ENCODE measurements around the gene CLEC19A. TPM values are rescaled to one million over a fixed set of nuclear protein-coding genes. Genes with fewer than 3 reads are reported as not detected.

Gene CLEC19A
- total RNA-seq (2021) (0.09 to 0.48 TPM (median 0.41 TPM) in 3 replicates), Bru-seq, nascent RNA (percentile 15 among the genes with signal in this experiment)
- long read RNA-seq, experiment 1, result 0 reads
- long read RNA-seq, experiment 2, result 0 reads
- long read RNA-seq, experiment 3, result 0 reads

DNA sequence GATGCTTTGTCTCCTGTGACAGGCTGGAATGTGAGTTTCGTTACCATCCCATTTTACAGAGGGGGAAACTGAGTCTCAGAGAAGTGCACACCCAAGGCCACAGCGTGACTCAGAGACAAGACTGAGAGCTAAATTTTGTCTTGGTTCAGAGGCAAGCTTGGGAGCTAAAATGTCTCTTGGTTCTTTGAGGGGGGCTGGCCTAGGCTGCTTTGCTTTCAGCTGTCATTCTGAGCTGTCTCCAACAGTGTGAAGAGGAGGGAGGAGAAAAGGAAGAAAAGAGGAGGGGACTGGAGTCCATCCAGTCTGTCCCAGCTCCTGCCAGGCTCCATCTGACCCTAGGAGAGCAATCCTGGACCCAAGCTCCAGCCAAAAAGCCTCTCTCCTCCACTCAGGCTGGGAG lies at the start of gene CLEC19A:
Gene CLEC19A (plus strand): TSS at position 301 of the 400 bp plus-strand sequence. CDS start 121 bp downstream, outside the sequence.
- peaks cover 17% of the 10 kb centered on the region for H3K9me3 Mint-ChIP-seq
- H3K4me3 Mint-ChIP-seq, result no peak within 1 kb of the TSS
- POLR2A ChIA-PET, result no interaction called here
- H3K36me3 Mint-ChIP-seq, result no peaks in the 10 kb centered on the region
- DNase-seq (ENCODE audit: low spot score) (no peak), ATAC-seq (no peak)
- H3K4me1 Mint-ChIP-seq, result peaks cover 48% of the 10 kb centered on the region
- H3K27ac Mint-ChIP-seq, result no peak within 1 kb of the TSS
- TF ChIP-seq ZNF671 (CRISPR knock-in tag; IDR thresholded peaks at IDR 0.05) (no peak), CBFB (CRISPR knock-in tag; IDR thresholded peaks at IDR 0.05; ENCODE audit: low read depth) (no peak), IRF2 (CRISPR knock-in tag; IDR thresholded peaks at IDR 0.05; ENCODE audit: borderline replicate concordance, low read depth) (no peak), KAT7 (CRISPR knock-in tag; IDR thresholded peaks at IDR 0.05; ENCODE audit: borderline replicate concordance) (no peak), EMX1 (CRISPR knock-in tag; IDR thresholded peaks at IDR 0.05) (no peak), ZNF232 (CRISPR knock-in tag; IDR thresholded peaks at IDR 0.05) (no peak), PRRX2 (CRISPR knock-in tag; IDR thresholded peaks at IDR 0.05) (no peak), ATF1 (CRISPR knock-in tag; IDR thresholded peaks at IDR 0.05) (no peak), SMAD3 (CRISPR knock-in tag; IDR thresholded peaks at IDR 0.05; ENCODE audit: borderline replicate concordance) (no peak), CREB1 (CRISPR knock-in tag; IDR thresholded peaks at IDR 0.05) (no peak), ZNF138 (CRISPR knock-in tag; conservative IDR thresholded peaks at IDR 0.05) (no peak), ZNF317 (CRISPR knock-in tag; IDR thresholded peaks at IDR 0.05; ENCODE audit: borderline replicate concordance, low read depth) (no peak)
- TF ChIP-seq, protein P1, sequence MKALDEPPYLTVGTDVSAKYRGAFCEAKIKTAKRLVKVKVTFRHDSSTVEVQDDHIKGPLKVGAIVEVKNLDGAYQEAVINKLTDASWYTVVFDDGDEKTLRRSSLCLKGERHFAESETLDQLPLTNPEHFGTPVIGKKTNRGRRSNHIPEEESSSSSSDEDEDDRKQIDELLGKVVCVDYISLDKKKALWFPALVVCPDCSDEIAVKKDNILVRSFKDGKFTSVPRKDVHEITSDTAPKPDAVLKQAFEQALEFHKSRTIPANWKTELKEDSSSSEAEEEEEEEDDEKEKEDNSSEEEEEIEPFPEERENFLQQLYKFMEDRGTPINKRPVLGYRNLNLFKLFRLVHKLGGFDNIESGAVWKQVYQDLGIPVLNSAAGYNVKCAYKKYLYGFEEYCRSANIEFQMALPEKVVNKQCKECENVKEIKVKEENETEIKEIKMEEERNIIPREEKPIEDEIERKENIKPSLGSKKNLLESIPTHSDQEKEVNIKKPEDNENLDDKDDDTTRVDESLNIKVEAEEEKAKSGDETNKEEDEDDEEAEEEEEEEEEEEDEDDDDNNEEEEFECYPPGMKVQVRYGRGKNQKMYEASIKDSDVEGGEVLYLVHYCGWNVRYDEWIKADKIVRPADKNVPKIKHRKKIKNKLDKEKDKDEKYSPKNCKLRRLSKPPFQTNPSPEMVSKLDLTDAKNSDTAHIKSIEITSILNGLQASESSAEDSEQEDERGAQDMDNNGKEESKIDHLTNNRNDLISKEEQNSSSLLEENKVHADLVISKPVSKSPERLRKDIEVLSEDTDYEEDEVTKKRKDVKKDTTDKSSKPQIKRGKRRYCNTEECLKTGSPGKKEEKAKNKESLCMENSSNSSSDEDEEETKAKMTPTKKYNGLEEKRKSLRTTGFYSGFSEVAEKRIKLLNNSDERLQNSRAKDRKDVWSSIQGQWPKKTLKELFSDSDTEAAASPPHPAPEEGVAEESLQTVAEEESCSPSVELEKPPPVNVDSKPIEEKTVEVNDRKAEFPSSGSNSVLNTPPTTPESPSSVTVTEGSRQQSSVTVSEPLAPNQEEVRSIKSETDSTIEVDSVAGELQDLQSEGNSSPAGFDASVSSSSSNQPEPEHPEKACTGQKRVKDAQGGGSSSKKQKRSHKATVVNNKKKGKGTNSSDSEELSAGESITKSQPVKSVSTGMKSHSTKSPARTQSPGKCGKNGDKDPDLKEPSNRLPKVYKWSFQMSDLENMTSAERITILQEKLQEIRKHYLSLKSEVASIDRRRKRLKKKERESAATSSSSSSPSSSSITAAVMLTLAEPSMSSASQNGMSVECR (CRISPR knock-in tag; IDR thresholded peaks at IDR 0.05; ENCODE audit: borderline replicate concordance), result no peak
- TF ChIP-seq, protein P2, sequence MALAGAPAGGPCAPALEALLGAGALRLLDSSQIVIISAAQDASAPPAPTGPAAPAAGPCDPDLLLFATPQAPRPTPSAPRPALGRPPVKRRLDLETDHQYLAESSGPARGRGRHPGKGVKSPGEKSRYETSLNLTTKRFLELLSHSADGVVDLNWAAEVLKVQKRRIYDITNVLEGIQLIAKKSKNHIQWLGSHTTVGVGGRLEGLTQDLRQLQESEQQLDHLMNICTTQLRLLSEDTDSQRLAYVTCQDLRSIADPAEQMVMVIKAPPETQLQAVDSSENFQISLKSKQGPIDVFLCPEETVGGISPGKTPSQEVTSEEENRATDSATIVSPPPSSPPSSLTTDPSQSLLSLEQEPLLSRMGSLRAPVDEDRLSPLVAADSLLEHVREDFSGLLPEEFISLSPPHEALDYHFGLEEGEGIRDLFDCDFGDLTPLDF (CRISPR knock-in tag; IDR thresholded peaks at IDR 0.05), result no peak
- TF ChIP-seq, protein P3, sequence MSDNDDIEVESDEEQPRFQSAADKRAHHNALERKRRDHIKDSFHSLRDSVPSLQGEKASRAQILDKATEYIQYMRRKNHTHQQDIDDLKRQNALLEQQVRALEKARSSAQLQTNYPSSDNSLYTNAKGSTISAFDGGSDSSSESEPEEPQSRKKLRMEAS (CRISPR knock-in tag; IDR thresholded peaks at IDR 0.05), result no peak
- TF ChIP-seq, protein P4, sequence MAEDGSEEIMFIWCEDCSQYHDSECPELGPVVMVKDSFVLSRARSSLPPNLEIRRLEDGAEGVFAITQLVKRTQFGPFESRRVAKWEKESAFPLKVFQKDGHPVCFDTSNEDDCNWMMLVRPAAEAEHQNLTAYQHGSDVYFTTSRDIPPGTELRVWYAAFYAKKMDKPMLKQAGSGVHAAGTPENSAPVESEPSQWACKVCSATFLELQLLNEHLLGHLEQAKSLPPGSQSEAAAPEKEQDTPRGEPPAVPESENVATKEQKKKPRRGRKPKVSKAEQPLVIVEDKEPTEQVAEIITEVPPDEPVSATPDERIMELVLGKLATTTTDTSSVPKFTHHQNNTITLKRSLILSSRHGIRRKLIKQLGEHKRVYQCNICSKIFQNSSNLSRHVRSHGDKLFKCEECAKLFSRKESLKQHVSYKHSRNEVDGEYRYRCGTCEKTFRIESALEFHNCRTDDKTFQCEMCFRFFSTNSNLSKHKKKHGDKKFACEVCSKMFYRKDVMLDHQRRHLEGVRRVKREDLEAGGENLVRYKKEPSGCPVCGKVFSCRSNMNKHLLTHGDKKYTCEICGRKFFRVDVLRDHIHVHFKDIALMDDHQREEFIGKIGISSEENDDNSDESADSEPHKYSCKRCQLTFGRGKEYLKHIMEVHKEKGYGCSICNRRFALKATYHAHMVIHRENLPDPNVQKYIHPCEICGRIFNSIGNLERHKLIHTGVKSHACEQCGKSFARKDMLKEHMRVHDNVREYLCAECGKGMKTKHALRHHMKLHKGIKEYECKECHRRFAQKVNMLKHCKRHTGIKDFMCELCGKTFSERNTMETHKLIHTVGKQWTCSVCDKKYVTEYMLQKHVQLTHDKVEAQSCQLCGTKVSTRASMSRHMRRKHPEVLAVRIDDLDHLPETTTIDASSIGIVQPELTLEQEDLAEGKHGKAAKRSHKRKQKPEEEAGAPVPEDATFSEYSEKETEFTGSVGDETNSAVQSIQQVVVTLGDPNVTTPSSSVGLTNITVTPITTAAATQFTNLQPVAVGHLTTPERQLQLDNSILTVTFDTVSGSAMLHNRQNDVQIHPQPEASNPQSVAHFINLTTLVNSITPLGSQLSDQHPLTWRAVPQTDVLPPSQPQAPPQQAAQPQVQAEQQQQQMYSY (CRISPR knock-in tag; IDR thresholded peaks at IDR 0.05), result no peak
- TF ChIP-seq, protein P5, sequence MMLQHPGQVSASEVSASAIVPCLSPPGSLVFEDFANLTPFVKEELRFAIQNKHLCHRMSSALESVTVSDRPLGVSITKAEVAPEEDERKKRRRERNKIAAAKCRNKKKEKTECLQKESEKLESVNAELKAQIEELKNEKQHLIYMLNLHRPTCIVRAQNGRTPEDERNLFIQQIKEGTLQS (CRISPR knock-in tag; conservative IDR thresholded peaks at IDR 0.05), result no peak
- TF ChIP-seq, protein P6, sequence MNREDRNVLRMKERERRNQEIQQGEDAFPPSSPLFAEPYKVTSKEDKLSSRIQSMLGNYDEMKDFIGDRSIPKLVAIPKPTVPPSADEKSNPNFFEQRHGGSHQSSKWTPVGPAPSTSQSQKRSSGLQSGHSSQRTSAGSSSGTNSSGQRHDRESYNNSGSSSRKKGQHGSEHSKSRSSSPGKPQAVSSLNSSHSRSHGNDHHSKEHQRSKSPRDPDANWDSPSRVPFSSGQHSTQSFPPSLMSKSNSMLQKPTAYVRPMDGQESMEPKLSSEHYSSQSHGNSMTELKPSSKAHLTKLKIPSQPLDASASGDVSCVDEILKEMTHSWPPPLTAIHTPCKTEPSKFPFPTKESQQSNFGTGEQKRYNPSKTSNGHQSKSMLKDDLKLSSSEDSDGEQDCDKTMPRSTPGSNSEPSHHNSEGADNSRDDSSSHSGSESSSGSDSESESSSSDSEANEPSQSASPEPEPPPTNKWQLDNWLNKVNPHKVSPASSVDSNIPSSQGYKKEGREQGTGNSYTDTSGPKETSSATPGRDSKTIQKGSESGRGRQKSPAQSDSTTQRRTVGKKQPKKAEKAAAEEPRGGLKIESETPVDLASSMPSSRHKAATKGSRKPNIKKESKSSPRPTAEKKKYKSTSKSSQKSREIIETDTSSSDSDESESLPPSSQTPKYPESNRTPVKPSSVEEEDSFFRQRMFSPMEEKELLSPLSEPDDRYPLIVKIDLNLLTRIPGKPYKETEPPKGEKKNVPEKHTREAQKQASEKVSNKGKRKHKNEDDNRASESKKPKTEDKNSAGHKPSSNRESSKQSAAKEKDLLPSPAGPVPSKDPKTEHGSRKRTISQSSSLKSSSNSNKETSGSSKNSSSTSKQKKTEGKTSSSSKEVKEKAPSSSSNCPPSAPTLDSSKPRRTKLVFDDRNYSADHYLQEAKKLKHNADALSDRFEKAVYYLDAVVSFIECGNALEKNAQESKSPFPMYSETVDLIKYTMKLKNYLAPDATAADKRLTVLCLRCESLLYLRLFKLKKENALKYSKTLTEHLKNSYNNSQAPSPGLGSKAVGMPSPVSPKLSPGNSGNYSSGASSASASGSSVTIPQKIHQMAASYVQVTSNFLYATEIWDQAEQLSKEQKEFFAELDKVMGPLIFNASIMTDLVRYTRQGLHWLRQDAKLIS (CRISPR knock-in tag; IDR thresholded peaks at IDR 0.05; ENCODE audit: borderline replicate concordance), result no peak
- TF ChIP-seq, protein P7, sequence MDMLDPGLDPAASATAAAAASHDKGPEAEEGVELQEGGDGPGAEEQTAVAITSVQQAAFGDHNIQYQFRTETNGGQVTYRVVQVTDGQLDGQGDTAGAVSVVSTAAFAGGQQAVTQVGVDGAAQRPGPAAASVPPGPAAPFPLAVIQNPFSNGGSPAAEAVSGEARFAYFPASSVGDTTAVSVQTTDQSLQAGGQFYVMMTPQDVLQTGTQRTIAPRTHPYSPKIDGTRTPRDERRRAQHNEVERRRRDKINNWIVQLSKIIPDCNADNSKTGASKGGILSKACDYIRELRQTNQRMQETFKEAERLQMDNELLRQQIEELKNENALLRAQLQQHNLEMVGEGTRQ (CRISPR knock-in tag; IDR thresholded peaks at IDR 0.05), result no peak
- TF ChIP-seq, protein P8, sequence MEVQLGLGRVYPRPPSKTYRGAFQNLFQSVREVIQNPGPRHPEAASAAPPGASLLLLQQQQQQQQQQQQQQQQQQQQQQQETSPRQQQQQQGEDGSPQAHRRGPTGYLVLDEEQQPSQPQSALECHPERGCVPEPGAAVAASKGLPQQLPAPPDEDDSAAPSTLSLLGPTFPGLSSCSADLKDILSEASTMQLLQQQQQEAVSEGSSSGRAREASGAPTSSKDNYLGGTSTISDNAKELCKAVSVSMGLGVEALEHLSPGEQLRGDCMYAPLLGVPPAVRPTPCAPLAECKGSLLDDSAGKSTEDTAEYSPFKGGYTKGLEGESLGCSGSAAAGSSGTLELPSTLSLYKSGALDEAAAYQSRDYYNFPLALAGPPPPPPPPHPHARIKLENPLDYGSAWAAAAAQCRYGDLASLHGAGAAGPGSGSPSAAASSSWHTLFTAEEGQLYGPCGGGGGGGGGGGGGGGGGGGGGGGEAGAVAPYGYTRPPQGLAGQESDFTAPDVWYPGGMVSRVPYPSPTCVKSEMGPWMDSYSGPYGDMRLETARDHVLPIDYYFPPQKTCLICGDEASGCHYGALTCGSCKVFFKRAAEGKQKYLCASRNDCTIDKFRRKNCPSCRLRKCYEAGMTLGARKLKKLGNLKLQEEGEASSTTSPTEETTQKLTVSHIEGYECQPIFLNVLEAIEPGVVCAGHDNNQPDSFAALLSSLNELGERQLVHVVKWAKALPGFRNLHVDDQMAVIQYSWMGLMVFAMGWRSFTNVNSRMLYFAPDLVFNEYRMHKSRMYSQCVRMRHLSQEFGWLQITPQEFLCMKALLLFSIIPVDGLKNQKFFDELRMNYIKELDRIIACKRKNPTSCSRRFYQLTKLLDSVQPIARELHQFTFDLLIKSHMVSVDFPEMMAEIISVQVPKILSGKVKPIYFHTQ (CRISPR knock-in tag; IDR thresholded peaks at IDR 0.05), result no peak
- no peaks in the 10 kb centered on the region; the same call in 1 of the 2 replicates for H3K27me3 Mint-ChIP-seq (ENCODE audit: low read depth)
- CTCF ChIA-PET, result interaction anchor here (1.1 to 1.6 kb wide), 3 partner anchors 62 to 106 kb away, joined by 3 to 4 read pairs (median 3); no protein-coding TSS in a partner anchor
